ENCODE measurements around the gene HS6ST2.

HS6ST2 gene

DNA sequence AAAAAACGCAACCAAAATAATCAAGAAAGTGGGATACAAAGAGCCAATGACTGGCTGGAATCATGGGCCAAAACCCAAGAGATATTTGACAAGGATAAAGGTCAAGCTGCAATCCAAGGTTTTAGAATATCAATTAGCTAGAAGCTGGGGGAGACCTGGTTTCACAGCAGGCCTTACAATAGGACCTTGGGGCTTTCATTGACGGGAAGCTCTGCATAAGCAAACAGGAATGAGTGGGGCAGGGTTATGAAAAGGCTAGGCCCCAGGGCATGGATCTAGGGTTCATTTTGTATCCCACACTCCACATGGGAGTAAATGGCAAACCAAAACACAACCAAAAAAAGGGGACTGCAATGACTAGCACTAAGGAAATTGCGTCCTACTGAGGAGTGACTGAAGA, 215.3 kb downstream of the HS6ST2 start:
- no peak overlapping the region for H3K4me3 ChIP-seq (ENCODE audit: low read depth, low read length)
- TF ChIP-seq, protein P1, sequence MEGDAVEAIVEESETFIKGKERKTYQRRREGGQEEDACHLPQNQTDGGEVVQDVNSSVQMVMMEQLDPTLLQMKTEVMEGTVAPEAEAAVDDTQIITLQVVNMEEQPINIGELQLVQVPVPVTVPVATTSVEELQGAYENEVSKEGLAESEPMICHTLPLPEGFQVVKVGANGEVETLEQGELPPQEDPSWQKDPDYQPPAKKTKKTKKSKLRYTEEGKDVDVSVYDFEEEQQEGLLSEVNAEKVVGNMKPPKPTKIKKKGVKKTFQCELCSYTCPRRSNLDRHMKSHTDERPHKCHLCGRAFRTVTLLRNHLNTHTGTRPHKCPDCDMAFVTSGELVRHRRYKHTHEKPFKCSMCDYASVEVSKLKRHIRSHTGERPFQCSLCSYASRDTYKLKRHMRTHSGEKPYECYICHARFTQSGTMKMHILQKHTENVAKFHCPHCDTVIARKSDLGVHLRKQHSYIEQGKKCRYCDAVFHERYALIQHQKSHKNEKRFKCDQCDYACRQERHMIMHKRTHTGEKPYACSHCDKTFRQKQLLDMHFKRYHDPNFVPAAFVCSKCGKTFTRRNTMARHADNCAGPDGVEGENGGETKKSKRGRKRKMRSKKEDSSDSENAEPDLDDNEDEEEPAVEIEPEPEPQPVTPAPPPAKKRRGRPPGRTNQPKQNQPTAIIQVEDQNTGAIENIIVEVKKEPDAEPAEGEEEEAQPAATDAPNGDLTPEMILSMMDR (IDR thresholded peaks at IDR 0.05; ENCODE audit: low read depth, low read length) = no peak
- DNase-seq (ENCODE audit: low read depth, low spot score) = no peak
- in situ Hi-C loops (cut with HindIII; ENCODE audit: low sequenced_read_pairs) = no loop called here

DNA sequence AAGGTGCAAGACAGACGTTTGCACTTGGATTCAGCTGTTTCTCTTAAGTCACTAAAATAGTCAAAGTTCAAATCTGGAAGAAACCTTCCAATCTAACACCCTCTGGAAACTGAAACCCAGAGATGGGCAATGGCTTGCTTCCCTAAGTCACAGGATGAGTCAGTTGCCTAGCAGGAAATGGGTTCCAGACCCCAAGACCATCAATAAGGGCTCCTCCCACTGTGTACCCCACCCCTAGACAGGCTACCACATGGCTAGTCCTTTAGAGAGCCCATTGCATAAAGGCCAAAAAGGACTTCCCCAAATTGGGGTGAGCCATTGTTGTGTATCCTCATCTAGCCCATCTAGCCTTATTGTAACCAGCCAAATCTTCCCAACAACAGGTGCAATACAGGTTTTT, 216.2 kb downstream of the HS6ST2 start:
- TF ChIP-seq, protein P1 (IDR thresholded peaks at IDR 0.05; ENCODE audit: low read depth, low read length) = no peak
- in situ Hi-C loops (cut with HindIII; ENCODE audit: low sequenced_read_pairs) = no loop called here
- H3K4me3 ChIP-seq (ENCODE audit: low read depth, low read length) = no peak overlapping the region
- DNase-seq (ENCODE audit: low read depth, low spot score) = no peak

DNA sequence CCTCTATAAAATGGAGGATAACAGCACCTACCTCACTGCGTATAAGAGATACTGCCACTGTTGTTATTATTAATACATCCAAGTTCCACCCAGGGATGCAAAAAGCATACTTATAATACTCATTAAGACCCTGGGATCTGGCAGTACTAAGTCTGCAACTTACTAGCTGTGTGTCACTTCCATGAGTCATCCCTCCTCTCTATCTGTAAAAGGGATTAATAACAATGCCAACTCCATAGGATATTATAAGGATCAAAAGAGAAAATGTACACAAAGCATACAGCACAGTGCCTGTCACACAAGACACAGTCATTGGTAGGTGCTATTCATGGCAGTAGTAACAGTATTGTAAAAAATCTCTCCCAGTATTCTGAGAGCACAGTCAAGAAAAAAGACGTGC, 216.7 kb downstream of the HS6ST2 start:
- in situ Hi-C loops (cut with HindIII; ENCODE audit: low sequenced_read_pairs) = no loop called here
- TF ChIP-seq, protein P1 (IDR thresholded peaks at IDR 0.05; ENCODE audit: low read depth, low read length) = no peak
- no peak overlapping the region for H3K4me3 ChIP-seq (ENCODE audit: low read depth, low read length)
- DNase-seq (ENCODE audit: low read depth, low spot score) = no peak

DNA sequence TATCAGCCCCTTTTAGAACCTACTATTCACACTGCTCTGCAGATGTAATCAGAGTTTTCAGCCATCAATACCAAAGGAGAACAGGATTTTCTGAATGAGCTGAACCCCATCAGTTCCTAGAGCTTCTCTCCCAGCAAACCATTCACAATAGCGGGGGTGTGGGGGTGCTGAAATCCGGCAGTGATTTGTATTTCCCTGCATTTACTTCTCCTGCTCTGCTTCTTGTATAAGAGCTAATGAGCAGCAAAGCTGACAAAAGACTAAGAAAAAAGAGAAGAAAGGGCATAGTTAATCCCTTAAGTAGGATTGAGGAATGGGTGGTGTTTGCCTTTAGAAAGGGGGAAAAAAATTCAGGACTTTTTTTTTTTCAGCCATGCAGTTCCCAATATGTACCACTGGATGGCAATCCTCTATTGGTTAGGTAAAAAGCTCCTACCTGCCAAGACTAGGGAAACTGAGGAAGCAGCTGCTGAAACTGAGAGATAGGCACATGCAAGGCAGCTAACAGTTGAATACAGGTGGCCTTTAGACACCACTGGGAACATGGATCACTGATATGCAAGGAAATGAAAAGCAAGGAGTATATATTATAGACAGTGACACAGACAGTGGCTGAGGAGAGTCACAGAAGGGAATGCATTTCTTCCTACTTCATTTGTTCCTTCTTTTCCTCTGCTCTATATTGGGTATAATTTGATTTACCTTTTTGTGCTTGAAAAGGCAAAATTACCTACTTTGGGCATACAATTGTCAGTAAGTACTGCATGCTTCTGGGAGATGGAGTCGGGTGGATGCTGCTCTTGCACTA, 217.9 kb downstream of the HS6ST2 start:
- TF ChIP-seq, protein P1 (IDR thresholded peaks at IDR 0.05; ENCODE audit: low read depth, low read length) = peak; percentile 73
- no peak overlapping the region for H3K4me3 ChIP-seq (ENCODE audit: low read depth, low read length)
- no peak for DNase-seq (ENCODE audit: low read depth, low spot score)
- in situ Hi-C loops (cut with HindIII; ENCODE audit: low sequenced_read_pairs) = no loop called here

DNA sequence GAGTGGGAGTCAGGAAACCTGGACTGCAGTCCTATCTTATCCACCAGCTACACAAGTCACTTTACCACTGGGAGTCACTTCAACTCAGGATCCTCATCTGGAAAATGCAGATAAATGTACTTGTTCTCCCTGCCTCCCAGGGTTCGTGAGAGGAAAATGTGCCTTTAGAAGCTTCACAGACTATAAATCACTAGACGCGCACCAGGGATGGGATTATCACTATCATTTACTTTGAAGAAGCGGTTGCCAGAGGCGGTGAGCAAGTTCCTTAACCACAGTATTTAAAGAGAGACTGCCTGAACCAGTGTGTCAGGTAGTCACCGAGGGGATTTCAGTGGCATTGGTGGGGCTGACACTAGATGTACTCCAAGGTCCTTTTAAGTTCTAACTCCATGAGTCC, 219.5 kb downstream of the HS6ST2 start:
- in situ Hi-C loops (cut with HindIII; ENCODE audit: low sequenced_read_pairs) = no loop called here
- DNase-seq (ENCODE audit: low read depth, low spot score) = no peak
- TF ChIP-seq, protein P1 (IDR thresholded peaks at IDR 0.05; ENCODE audit: low read depth, low read length) = no peak
- H3K4me3 ChIP-seq (ENCODE audit: low read depth, low read length) = no peak overlapping the region

DNA sequence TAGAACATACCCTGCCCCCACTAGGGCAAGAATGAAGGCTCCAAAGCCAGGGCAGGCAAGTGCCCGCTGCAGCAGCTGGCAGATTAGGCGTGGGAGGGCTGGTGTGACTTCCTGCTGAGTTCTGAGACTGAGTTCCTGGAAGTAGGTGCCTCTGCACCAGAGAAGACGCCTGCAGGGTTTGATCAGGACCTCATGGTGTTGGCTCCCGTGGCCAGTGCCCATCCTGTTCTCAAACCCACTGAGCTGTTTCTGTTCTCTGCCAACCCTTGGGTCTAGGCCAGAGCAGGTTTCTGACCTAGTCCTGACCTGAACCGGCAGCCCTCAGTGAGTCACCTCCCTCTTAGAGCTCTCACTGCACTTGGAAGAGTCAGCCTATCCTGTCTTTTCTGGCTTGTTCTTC, 220.7 kb downstream of the HS6ST2 start:
- no peak for DNase-seq (ENCODE audit: low read depth, low spot score)
- H3K4me3 ChIP-seq (ENCODE audit: low read depth, low read length) = no peak overlapping the region
- in situ Hi-C loops (cut with HindIII; ENCODE audit: low sequenced_read_pairs) = no loop called here
- TF ChIP-seq, protein P1 (IDR thresholded peaks at IDR 0.05; ENCODE audit: low read depth, low read length) = no peak
